Caco-2 (cell line): Measurements from ENCODE around the gene FOSL2. TPM values are rescaled to one million over a fixed set of nuclear protein-coding genes. Genes with fewer than 3 reads are reported as not detected.

Source experiments
- BruUV-seq: library from RNA; stranded (reverse); fragments of 400-500 nt; replicated peaks from 2 replicates; lab custom pipeline; 2021; lab: Mats Ljungman, UMichigan
- CTCF ChIA-PET: fragments of 300-600 bp; sonication (Branson Sonifier 250); formaldehyde crosslinking; loops from one replicate; lab custom pipeline; 2022; ENCODE audit warnings: antibody characterized with exemption; lab: Charles Lee
- POLR2A ChIA-PET: fragments of 300-600 bp; sonication (Branson Sonifier 250); formaldehyde crosslinking; loops from one replicate; lab custom pipeline; 2022; ENCODE audit warnings: antibody characterized with exemption; lab: Charles Lee
- DNase-seq, 2 experiments: peaks; one replicate each; pipeline versions ENCODE4 v3.0.0 to v3.0.0-alpha.2; 2020 to 2022
- H3K27me3 ChIP-seq: replicated peaks from 2 replicates; pipeline ENCODE4 v1.6.0; 2011; ENCODE audit warnings: low read length; ENCODE audit not compliant: control insufficient read depth, insufficient read depth
- H3K36me3 ChIP-seq: 2 replicates; pipeline ENCODE4 v1.5.1; 2011; ENCODE audit warnings: low read length; ENCODE audit not compliant: control insufficient read depth, insufficient read depth
- H3K4me1 ChIP-seq: fragments of 250-450 bp; sonication (Bioruptor Pico); 2 replicates; pipeline ENCODE4 v1.5.1; 2020; ENCODE audit warnings: mild to moderate bottlenecking
- H3K4me3 ChIP-seq: 2 replicates; pipeline ENCODE4 v1.5.1; 2011; ENCODE audit warnings: low read depth, mild to moderate bottlenecking, control low read depth, low read length
- H3K9me3 ChIP-seq: fragments of 250-450 bp; sonication (Bioruptor Pico); 2 replicates; pipeline ENCODE4 v1.5.1; 2020; ENCODE audit warnings: mild to moderate bottlenecking, moderate library complexity
- H3K27ac Mint-ChIP-seq: one replicate; pipeline ENCODE4 v1.8.0; 2022; ENCODE audit warnings: mixed read lengths; ENCODE audit not compliant: unreplicated experiment
- H3K27me3 Mint-ChIP-seq: one replicate; pipeline ENCODE4 v1.8.0; 2022; ENCODE audit warnings: mixed read lengths; ENCODE audit not compliant: insufficient read depth, unreplicated experiment
- H3K36me3 Mint-ChIP-seq: one replicate; pipeline ENCODE4 v1.8.0; 2022; ENCODE audit warnings: mild to moderate bottlenecking, mixed read lengths; ENCODE audit not compliant: insufficient read depth, unreplicated experiment
- H3K4me1 Mint-ChIP-seq: one replicate; pipeline ENCODE4 v1.8.0; 2022; ENCODE audit warnings: low read depth, mixed read lengths; ENCODE audit not compliant: unreplicated experiment
- H3K4me3 Mint-ChIP-seq: one replicate; pipeline ENCODE4 v1.8.0; 2022; ENCODE audit warnings: mild to moderate bottlenecking, moderate library complexity, mixed read lengths; ENCODE audit not compliant: unreplicated experiment
- H3K9me3 Mint-ChIP-seq: one replicate; pipeline ENCODE4 v1.8.0; 2022; ENCODE audit warnings: mixed read lengths; ENCODE audit not compliant: unreplicated experiment
- intact Hi-C: fragments of 100-400 bp; cut with micrococcal nuclease; formaldehyde crosslinking; loops from one replicate; pipeline ENCODE4 v1.10.0; 2022; ENCODE audit not compliant: unreplicated experiment
- total RNA-seq: library from RNA; stranded (reverse); gene quantifications from 2 replicates; pipeline ENCODE4 v1.2.3, GENCODE V29; 2022
- TF ChIP-seq, protein P1 (sequence below), 2 experiments: fragments of 200-600 bp in 1 of 2; IDR thresholded peaks; 1 replicate in 1 of 2; 2 replicates in 1 of 2; pipeline versions ENCODE4 v1.5.1 to v1.8.0; 2011 to 2022; ENCODE audit warnings: antibody characterized with exemption in 1 of 2, control low read depth in 1 of 2, inconsistent platforms in 1 of 2, low read depth in 1 of 2, low read length in 1 of 2, mild to moderate bottlenecking in 1 of 2, moderate library complexity in 1 of 2; ENCODE audit not compliant: insufficient read depth in 1 of 2, severe bottlenecking in 1 of 2, unreplicated experiment in 1 of 2

The FOSL2 gene
- total RNA-seq, 1 experiment from 2014 or later: 64.6 TPM

DNA sequence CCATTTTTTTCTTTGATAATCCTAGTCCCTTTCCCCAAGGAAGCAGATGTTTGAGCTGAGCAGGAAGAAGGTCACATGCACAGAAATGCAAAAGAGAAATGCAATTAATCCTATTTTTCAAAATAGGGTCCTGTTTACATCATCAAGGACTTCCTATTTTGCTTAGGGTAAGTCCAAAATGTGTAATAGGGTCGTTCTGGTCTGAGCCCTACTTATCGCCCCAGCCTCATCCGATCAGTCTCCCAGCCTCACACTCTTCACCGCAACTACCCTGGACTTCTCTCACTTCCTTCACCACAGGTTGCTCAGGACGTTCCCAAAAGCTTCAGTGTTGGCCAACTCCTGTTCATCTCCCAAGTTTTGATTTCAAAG lies 32.8 kb downstream of the FOSL2 start:
- DNase-seq: no peak
- H3K4me1 Mint-ChIP-seq: peaks cover 10% of the 10 kb centered on the region
- no TSS peak for BruUV-seq
- no peaks in the 10 kb centered on the region for H3K27me3 Mint-ChIP-seq
- no peaks in the 10 kb centered on the region for H3K27me3 ChIP-seq
- intact Hi-C loops: no loop called here
- POLR2A ChIA-PET: no interaction called here
- H3K9me3 Mint-ChIP-seq: no peaks in the 10 kb centered on the region
- H3K4me3 Mint-ChIP-seq: no peak overlapping the region
- no peak overlapping the region for H3K4me3 ChIP-seq
- peaks cover 2% of the 10 kb centered on the region for H3K4me1 ChIP-seq
- H3K36me3 Mint-ChIP-seq: peaks cover 32% of the 10 kb centered on the region
- H3K36me3 ChIP-seq: 0 out of 2 replicates have a peak, but pooled peaks cover under 1% of the 10 kb centered on the region
- H3K9me3 ChIP-seq: no peaks in the 10 kb centered on the region
- TF ChIP-seq, protein P1, sequence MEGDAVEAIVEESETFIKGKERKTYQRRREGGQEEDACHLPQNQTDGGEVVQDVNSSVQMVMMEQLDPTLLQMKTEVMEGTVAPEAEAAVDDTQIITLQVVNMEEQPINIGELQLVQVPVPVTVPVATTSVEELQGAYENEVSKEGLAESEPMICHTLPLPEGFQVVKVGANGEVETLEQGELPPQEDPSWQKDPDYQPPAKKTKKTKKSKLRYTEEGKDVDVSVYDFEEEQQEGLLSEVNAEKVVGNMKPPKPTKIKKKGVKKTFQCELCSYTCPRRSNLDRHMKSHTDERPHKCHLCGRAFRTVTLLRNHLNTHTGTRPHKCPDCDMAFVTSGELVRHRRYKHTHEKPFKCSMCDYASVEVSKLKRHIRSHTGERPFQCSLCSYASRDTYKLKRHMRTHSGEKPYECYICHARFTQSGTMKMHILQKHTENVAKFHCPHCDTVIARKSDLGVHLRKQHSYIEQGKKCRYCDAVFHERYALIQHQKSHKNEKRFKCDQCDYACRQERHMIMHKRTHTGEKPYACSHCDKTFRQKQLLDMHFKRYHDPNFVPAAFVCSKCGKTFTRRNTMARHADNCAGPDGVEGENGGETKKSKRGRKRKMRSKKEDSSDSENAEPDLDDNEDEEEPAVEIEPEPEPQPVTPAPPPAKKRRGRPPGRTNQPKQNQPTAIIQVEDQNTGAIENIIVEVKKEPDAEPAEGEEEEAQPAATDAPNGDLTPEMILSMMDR (IDR thresholded peaks at IDR 0.05; ENCODE audit: insufficient read depth in 1 of 2, low read depth in 1 of 2, low read length in 1 of 2, severe bottlenecking in 1 of 2, unreplicated experiment in 1 of 2): no peak
- no peak overlapping the region for H3K27ac Mint-ChIP-seq
- CTCF ChIA-PET: no interaction called here

DNA sequence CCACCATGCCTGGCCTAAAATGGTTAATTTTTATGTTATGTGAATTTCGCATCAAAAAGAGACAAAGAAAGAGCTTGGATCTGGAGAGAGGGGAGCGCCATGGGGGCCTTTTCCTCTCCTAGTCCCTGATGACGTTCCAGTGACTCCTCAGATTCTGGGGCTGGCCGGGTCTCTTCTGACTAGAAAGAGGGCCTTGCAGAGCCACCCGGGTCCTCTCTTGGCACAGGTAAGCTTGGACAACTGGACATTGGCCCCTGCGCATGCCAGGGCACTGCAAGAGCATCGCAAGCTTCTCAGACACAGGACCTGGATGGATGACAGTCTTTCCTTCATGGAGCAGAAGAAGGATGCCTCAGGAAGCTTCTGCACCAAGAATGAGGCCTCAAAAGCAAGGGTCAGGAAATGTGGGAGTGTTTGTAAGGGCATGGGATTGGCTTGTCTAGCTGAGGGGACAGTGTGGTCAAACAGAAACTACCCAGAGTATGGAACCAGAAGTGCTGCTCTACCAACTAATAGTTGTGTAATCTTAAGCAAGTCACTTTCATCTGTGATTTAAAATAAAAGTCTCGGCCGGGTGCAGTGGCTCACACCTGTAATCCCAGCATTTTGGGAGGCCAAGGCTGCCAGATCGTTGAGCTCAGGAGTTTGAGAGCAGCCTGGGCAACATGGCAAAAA lies 35.2 kb downstream of the FOSL2 start:
- Mint-ChIP-seq H3K4me3 (no peak overlapping the region), H3K27me3 (no peaks in the 10 kb centered on the region), H3K36me3 (peaks cover 24% of the 10 kb centered on the region), H3K27ac (no peak overlapping the region), H3K9me3 (peaks cover 5% of the 10 kb centered on the region), H3K4me1 (peaks cover 10% of the 10 kb centered on the region)
- POLR2A ChIA-PET: no interaction called here
- no TSS peak for BruUV-seq
- TF ChIP-seq, protein P1 (IDR thresholded peaks at IDR 0.05; ENCODE audit: insufficient read depth in 1 of 2, low read depth in 1 of 2, low read length in 1 of 2, severe bottlenecking in 1 of 2, unreplicated experiment in 1 of 2): no peak
- H3K27me3 ChIP-seq: no peaks in the 10 kb centered on the region
- intact Hi-C loops: no loop called here
- DNase-seq: no peak
- peaks cover 4% of the 10 kb centered on the region for H3K9me3 ChIP-seq
- no peaks in the 10 kb centered on the region for H3K36me3 ChIP-seq
- H3K4me3 ChIP-seq: no peak overlapping the region
- CTCF ChIA-PET: interaction anchor here (0.9 kb wide), 1 partner anchor 9 kb away, joined by 5 read pairs; no protein-coding TSS in a partner anchor
- no peaks in the 10 kb centered on the region for H3K4me1 ChIP-seq

DNA sequence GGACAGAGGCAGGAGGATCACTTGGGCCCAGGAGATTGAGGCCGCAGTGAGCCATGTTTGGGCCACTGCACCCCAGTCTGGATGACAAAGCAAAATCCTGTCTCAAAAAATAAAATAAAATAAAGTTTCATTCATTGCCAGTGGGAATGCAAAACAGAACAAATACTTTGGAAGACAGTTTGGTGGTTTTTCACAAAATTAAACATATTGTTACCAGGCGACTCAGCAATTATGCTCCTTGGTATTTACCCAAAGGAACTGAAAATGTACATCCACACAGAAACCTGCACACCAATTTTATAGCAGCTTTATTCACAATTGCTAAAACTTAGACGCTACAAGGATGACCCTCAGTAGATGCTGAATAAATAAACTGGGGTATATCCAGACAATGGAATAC lies 35.8 kb downstream of the FOSL2 start:
- Mint-ChIP-seq H3K27ac (no peak overlapping the region), H3K27me3 (no peaks in the 10 kb centered on the region), H3K4me1 (peaks cover 9% of the 10 kb centered on the region), H3K9me3 (peaks cover 11% of the 10 kb centered on the region), H3K4me3 (no peak overlapping the region), H3K36me3 (peaks cover 18% of the 10 kb centered on the region)
- Histone ChIP-seq H3K36me3 (no peaks in the 10 kb centered on the region), H3K4me3 (no peak overlapping the region), H3K27me3 (no peaks in the 10 kb centered on the region), H3K9me3 (peaks cover 10% of the 10 kb centered on the region), H3K4me1 (no peaks in the 10 kb centered on the region)
- CTCF ChIA-PET: interaction anchor here (0.9 kb wide), 1 partner anchor 9 kb away, joined by 5 read pairs; no protein-coding TSS in a partner anchor
- no peak for DNase-seq
- no TSS peak for BruUV-seq
- intact Hi-C loops: no loop called here
- POLR2A ChIA-PET: no interaction called here
- TF ChIP-seq, protein P1 (IDR thresholded peaks at IDR 0.05; ENCODE audit: insufficient read depth in 1 of 2, low read depth in 1 of 2, low read length in 1 of 2, severe bottlenecking in 1 of 2, unreplicated experiment in 1 of 2): no peak
